Left colon (tissue), 2 donors: ENCODE results near the gene CASZ1. TPM values are rescaled to one million over a fixed set of nuclear protein-coding genes. Genes with fewer than 3 reads are reported as not detected.

Source experiments
- ATAC-seq: fragments of 200-7000 bp; cut with Tn5 transposase; one replicate; pipeline ENCODE4 v1.9.1; 2020; ENCODE audit warnings: mild to moderate bottlenecking, moderate library complexity
- DNase-seq, 2 donors: peaks; one replicate each; pipeline ENCODE4 v3.0.0-alpha.2; 2020
- intact Hi-C, 2 donors: fragments of 100-400 bp; cut with DNase I in 1 of 2; cut with micrococcal nuclease in 1 of 2; formaldehyde crosslinking; loops; one replicate each; pipeline versions ENCODE4 v1.11.2 to v1.14.0; 2022; cut with DNase I, micrococcal nuclease
- total RNA-seq, 2 donors: library from RNA; stranded (reverse); fragmentation: NEBNext Ultra II Directional; extraction: Animal tissue kit (Norgen Biotek cat#: 25700); gene quantifications; one replicate each; pipeline ENCODE4 v1.2.1, GENCODE V29; 2021
- donor health status: DM: no; HTN: no; CAD: no.
- donor health status: DM: yes; HTN: yes; CAD: no.

Gene CASZ1
- total RNA-seq, 2 donors from 2014 or later = 61.3 to 63.8 TPM

GRCh38 chr1:10779841-10780240 is 16.6 kb downstream of the CASZ1 start:
- peak in 1 of 2 donors; percentile 66 for DNase-seq
- peak; percentile 66 for ATAC-seq
- intact Hi-C loops = no loop called here

DNA sequence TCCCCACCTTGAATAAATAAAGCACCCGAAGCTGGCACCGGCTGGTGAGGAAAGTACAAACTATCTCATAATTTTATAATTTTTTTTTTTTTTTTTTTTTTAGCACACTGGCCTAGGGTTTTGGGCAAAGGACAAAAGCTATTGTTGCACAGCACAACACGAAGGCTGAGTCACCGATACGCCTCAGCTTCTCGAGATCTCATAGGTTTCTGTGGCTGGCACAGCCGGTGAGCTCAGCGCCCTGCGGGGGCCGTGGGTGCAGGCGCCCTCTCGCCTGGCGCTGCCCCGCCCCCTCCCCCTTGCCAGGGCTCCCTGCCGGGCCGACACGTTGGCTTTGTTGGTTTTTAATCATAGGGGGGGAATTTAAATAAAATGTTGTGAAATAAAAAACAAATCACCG is 17.2 kb downstream of the CASZ1 start:
- peak; percentile 81 to 89 for DNase-seq
- intact Hi-C loops = no loop called here
- ATAC-seq = peak; percentile 85

- ATAC-seq (peak; percentile 39), DNase-seq (no peak)
- intact Hi-C loops = no loop called here
Observed at GRCh38 chr1:10778640-10779039, 17.8 kb downstream of the CASZ1 start.

GRCh38 chr1:10777749-10778574 is 18.5 kb downstream of the CASZ1 start:
- no peak for ATAC-seq
- DNase-seq = no peak
- intact Hi-C loops = no loop called here

DNA sequence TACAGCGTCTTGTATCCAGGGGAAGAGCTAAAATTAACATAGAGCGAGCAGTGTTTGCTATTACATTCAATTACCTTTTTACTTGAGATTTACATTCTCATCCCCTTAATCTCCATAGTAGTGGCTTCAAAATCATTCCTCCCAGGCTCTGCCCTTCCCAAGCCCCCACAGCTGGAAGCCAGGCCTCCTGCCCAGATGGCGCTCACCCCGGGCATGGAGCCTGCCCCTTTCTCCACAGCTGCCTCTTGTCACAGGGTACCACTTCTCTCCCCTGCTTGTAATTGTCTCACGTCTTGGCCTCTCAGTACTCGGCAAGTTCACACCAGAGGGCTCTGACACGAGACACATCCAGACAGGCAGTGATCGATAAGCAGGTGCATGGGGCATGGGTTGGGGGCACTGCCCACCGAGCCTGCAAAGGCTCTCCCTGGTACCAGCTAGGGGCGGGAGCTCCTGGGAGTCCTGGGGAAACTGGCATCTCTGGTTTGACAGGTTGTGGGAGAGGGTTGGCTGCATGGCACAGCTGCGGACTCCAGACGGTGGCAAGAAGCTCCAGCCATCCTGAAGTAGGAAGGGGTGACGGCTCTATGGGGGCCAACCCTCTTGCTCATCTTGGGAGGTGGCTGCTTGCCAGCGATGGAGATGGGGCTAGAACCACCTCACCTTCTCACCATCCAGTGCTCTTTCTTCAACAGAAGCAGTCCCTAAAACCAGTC is 20.1 kb downstream of the CASZ1 start:
- DNase-seq (no peak), ATAC-seq (no peak)
- intact Hi-C loops = no loop called here

DNA sequence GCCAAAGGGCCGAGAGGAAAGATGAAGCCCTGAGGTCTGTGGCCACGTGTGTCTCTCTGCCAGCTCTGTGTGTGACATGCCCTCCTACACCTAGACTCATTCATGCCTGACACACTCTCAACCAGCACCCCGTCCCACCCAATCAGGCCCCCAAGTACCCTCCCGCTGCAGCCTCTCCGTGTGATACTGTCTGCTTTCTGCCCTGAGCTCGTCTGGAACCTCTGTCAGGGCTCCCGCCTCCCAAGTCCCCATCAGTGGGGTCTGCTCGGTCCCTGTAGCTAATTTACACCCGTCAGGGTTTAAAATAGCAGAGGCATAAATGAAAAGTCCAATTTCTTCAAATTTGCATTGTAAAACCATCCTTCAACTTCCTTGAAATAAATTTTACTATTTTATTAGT is 20.7 kb downstream of the CASZ1 start:
- ATAC-seq = no peak
- intact Hi-C loops = no loop called here
- DNase-seq = no peak

GRCh38 chr1:10774615-10775310 is 21.7 kb downstream of the CASZ1 start:
- no peak for DNase-seq
- intact Hi-C loops = no loop called here
- no peak for ATAC-seq

- ATAC-seq = no peak
- no peak for DNase-seq
- intact Hi-C loops = no loop called here
Observed at GRCh38 chr1:10773851-10774614, 22.4 kb downstream of the CASZ1 start.

GRCh38 chr1:10773376-10773775 is 23.1 kb downstream of the CASZ1 start:
- intact Hi-C loops = no loop called here

DNA sequence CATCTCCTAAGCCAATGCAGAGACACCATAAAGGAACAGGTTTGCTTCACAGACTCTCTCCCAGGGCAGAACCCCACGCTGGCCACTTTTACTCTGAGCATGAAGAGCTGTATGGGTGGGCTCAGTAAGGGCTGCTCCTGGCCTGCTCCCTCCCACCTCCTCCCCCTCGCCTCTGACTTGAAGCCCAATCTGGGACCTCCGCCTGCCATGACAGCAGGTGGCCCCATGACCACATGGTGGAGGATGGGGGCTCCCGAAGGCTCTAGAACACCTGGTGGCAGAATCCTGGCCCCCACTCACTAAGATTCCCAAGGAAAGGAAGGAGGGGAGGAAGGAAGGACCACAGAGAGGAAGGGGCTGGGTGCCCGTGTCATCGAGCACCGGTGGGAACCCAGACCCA is 23.7 kb downstream of the CASZ1 start:
- ATAC-seq (no peak), DNase-seq (no peak)
- intact Hi-C loops = no loop called here

More at GRCh38 chr1:10773376-10773775, 23.1 kb downstream of the CASZ1 start:
- ATAC-seq (peak; percentile 39), DNase-seq (no peak)

DNA sequence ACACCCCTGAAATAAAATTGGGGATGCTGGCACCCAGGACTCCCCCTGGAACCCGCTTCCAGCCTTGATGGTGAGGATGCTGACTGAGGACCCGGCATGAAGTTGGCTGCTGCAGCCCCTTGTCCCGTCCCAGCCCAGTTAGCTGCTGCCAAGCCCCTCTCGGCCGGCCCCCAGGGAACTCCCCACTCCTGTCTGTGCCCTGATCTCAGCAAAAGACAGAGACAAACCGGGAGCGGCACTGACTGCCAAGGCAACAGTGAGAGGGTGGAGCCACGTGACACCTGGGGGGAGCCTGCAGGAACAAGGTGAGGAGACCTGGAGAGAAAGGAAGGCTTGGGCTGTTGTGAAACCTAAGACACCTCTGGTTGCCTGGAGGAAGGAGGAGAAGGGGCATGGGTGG is 24.7 kb downstream of the CASZ1 start:
- DNase-seq (no peak), ATAC-seq (peak; percentile 37)
- intact Hi-C loops = no loop called here

GRCh38 chr1:10768552-10768951 is 27.9 kb downstream of the CASZ1 start:
- no peak for DNase-seq
- ATAC-seq = no peak
- intact Hi-C loops = no loop called here

- ATAC-seq (no peak), DNase-seq (no peak)
- intact Hi-C loops = no loop called here
Observed at GRCh38 chr1:10767282-10767681, 29.2 kb downstream of the CASZ1 start.

GRCh38 chr1:10765734-10766478 is 30.5 kb downstream of the CASZ1 start:
- DNase-seq (peak; percentile 79 to 88), ATAC-seq (peak; percentile 70)
- intact Hi-C loops = no loop called here

DNA sequence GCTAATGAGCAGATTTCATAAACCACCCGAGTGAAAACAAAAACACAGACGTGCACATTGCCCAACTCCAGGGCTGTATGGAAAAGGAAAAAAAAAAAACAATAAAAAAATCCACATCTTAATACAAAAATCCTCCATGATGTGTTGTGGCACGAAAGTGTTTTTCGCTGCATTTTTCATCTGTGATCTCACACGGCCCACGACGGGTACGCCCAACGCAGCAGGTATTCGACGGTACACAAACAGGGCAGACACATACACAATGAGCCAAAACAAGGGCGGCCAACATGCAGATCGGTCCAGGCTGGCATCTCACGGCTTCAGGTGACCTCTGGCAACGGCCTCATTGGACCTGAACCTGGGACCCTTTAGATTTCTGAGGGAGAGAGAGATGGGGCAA is 31.1 kb downstream of the CASZ1 start:
- intact Hi-C loops = no loop called here
- peak; percentile 14 for ATAC-seq
- no peak for DNase-seq

- ATAC-seq (no peak), DNase-seq (no peak)
- intact Hi-C loops = no loop called here
Observed at GRCh38 chr1:10764296-10764798, 32.1 kb downstream of the CASZ1 start.

DNA sequence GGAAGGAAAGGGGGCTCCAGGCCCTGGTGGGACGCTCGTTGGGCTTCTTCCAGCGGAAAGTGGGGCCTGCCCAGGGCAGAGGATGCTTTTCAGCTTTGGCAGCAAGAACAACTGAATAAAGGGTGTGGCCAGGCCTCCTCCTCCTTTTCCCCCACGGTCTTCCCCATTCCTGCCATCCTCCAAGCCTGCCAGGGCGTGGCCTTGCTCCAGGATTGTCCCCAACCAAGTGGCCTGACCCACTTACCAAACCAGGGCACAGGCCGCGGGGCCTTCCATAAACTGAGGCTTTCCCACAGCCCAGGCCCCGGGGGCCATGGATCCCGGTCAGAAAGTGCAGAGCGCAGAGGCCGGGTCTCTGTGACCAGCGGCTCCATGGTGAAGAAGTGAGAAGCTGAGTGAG is 33.6 kb downstream of the CASZ1 start:
- ATAC-seq (no peak), DNase-seq (peak in 1 of 2 donors; percentile 51)
- intact Hi-C loops = no loop called here

DNA sequence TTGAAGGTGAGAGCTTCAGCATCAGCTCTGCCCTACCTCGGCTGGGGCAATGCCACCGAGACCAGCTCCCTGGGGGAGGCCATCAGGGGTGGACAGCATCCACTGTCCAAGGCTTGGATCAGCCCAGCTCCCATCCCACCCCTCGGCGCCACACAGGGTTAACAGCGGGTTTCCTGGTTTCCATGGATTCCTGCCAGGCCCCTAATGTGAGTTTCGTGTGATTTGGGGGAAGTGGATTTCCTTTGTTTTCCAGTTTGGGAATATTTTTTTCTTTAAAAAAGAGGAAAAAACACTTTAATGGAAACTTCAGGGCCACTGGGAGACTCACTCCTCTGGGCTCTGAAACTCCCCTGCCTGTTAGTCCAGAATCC is 34.3 kb downstream of the CASZ1 start:
- ATAC-seq (no peak), DNase-seq (no peak)
- intact Hi-C loops = no loop called here
